Heart left ventricle (tissue), 16 donors: ENCODE results near the gene CYB5R2. TPM values are rescaled to one million over a fixed set of nuclear protein-coding genes. Genes with fewer than 3 reads are reported as not detected.
A peak's percentile ranks its signal among the peaks of the same experiment; 100 is the strongest.

ENCODE experiments used
- ATAC-seq, 4 donors: fragments of 200-7000 bp; cut with Tn5 transposase; one replicate each; pipeline ENCODE4 v1.9.1; 2020 to 2022; ENCODE audit warnings: moderate library complexity in 4 of 4, mild to moderate bottlenecking in 3 of 4, moderate number of reproducible peaks in 1 of 4
- DNase-seq, 5 donors: peaks; one replicate each; pipeline ENCODE4 v3.0.0-alpha.2; 2020
- H3K27ac ChIP-seq, 12 donors: fragments of 200-600 bp; sonication (generic) in 4 of 12; one replicate each; pipeline versions ENCODE4 v1.5.0 to v1.8.0; 2016 to 2022; ENCODE audit warnings: mild to moderate bottlenecking in 2 of 12
- H3K27me3 ChIP-seq, 9 donors: fragments of 200-600 bp; sonication (generic) in 2 of 9; one replicate each; pipeline versions ENCODE4 v1.5.1 to v1.8.0; 2016 to 2022; ENCODE audit warnings: mild to moderate bottlenecking in 3 of 9
- H3K36me3 ChIP-seq, 9 donors: fragments of 200-600 bp; sonication (generic) in 2 of 9; one replicate each; pipeline versions ENCODE4 v1.5.0 to v1.8.0; 2018 to 2022; ENCODE audit warnings: mild to moderate bottlenecking in 2 of 9
- H3K4me1 ChIP-seq, 12 donors: fragments of 200-600 bp; sonication (generic) in 4 of 12; one replicate each; pipeline versions ENCODE4 v1.5.0 to v1.8.0; 2016 to 2022; ENCODE audit warnings: mild to moderate bottlenecking in 3 of 12
- H3K4me3 ChIP-seq, 12 donors: fragments of 200-600 bp; sonication (generic) in 4 of 12; one replicate each; pipeline versions ENCODE4 v1.5.0 to v1.8.0; 2017 to 2022; ENCODE audit warnings: mild to moderate bottlenecking in 9 of 12, moderate library complexity in 4 of 12
- H3K9me3 ChIP-seq, 12 donors: fragments of 200-600 bp; sonication (generic) in 4 of 12; one replicate each; pipeline versions ENCODE4 v1.5.0 to v1.8.0; 2016 to 2022; ENCODE audit warnings: mild to moderate bottlenecking in 1 of 12
- CTCF ChIP-seq, 12 donors: fragments of 200-600 bp; sonication (generic) in 4 of 12; IDR thresholded peaks; one replicate each; pipeline versions ENCODE4 v1.5.0 to v1.8.0; 2018 to 2022; ENCODE audit warnings: antibody characterized with exemption in 12 of 12, mild to moderate bottlenecking in 5 of 12
- POLR2A ChIP-seq, 2 donors: fragments of 450-650 bp; IDR thresholded peaks; one replicate each; pipeline ENCODE4 v1.6.1; 2017; ENCODE audit warnings: antibody characterized with exemption in 2 of 2, mild to moderate bottlenecking in 2 of 2, moderate library complexity in 2 of 2
- WGBS, 4 donors: extraction: QIAGEN DNeasy Blood & Tissue Kit in 2 of 4; methylation state at CpG; one replicate each; pipeline versions ENCODE4 v1.1.5 to v1.1.7; 2013 to 2018; 5-methylcytosine and 5-hydroxymethylcytosine counted together
- intact Hi-C, 10 donors: fragments of 100-400 bp; cut with DNase I; formaldehyde crosslinking; loops; one replicate each; pipeline versions ENCODE4 v1.11.1 to v1.14.2; 2022
- polyA plus RNA-seq, 2 donors: library from polyadenylated mRNA; stranded (reverse); fragments of 200-250 nt; gene quantifications; one replicate each; pipeline ENCODE4 v1.2.3, GENCODE V29; 2013
- total RNA-seq, 9 donors: library from RNA; depleted of rRNA in 2 of 9; stranded (reverse); fragments of >200 nt in 2 of 9; fragmentation: NEBNext Ultra II Directional in 3 of 9; extraction: Animal tissue kit (Norgen Biotek cat#: 25700) in 3 of 9; gene quantifications; one replicate each; pipeline versions ENCODE4 v1.1.0 to v1.2.4, GENCODE V29; 2016 to 2023
- donor health status: ischemic (EF 13 %, LVEDD 7.1; RV severe dilation, severe dysfunction).
- donor health status: healthy with polysubstance abuse.
- donor health status: DM: no; HTN: yes; CAD: no.
- donor health status: DM: no; HTN: no; CAD: no.
- donor health status: ischemic (EF 25% LVEDD 6.9; RV normal size, moderate dysfunction).
- donor health status: ischemic (EF 25% LVEDD 5.7; RV mildly dilated, moderate dysfunction).
- donor health status: healthy.
- donor health status: DM: yes; HTN: yes; CAD: no.
- donor health status: ischemic (EF 35%, LVEDD 5.7; RV mildly dilated, moderate dysfunction).
- donor health status: nonischemic (EF 11% LVEDD 7.7; RV severe dilation, severe dysfunction).
- donor health status: DM: yes; HTN: yes; CAD: no.
- donor health status: PGD.
- donor health status: ischemic (EF 29% LVEDD 5.4; RV normal size, mild dysfunction).
- donor health status: nonischemic (EF 23%, LVEDD 6.1; RV moderate dilation, normal function).

The CYB5R2 gene
- total and polyA plus RNA-seq, 11 donors = 0.65 to 4.9 (median 1.3) TPM

- Histone ChIP-seq H3K9me3 (no peaks in the 10 kb centered on the region), H3K36me3 (no peaks in the 10 kb centered on the region), H3K27me3 (peaks cover 0 to 24% (median 6%) of the 10 kb centered on the region in 9 donors), H3K27ac (no peak overlapping the region), H3K4me1 (no peaks in the 10 kb centered on the region), H3K4me3 (no peak overlapping the region)
- intact Hi-C loops = loop anchor here in 6 of 10 donors (5.0 to 10.0 kb wide), 3 partner anchors 116 to 596 kb away; no protein-coding TSS in a partner anchor
- TF ChIP-seq POLR2A (IDR thresholded peaks at IDR 0.05) (no peak), CTCF (IDR thresholded peaks at IDR 0.05) (peak in 1 of 12 donors; percentile 8)
- 43 to 79% (median 69%) methylated on average over 6 of the region's 6 CpGs for WGBS, 4 donors
- DNase-seq (no peak), ATAC-seq (no peak)
Measured at GRCh38 chr11:7690648-7691047, 17.3 kb upstream of the CYB5R2 start.

DNA sequence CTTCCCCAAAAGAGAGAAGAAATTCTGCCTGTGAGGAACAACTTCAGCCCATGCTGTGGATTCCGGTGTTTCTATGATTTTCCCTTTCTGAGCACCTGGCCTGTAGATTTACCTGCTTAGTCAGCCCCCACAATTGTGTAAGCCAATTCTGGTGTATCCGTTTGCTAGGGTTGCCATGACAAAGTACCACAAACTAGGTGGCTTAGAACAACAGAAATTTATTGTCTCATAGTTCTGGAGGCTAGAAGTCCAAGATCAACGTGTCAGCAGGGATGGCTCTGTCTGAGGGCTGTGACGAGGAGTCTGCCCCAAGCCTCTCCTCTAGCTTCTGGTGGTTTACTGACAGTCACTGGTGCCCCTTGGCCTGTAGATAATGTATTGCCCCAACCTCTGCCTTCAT is 15.9 kb upstream of the CYB5R2 start:
- ATAC-seq (no peak), DNase-seq (no peak)
- Histone ChIP-seq H3K36me3 (no peaks in the 10 kb centered on the region), H3K4me3 (no peak overlapping the region), H3K27me3 (peaks cover 0 to 25% (median 5%) of the 10 kb centered on the region in 9 donors), H3K4me1 (no peaks in the 10 kb centered on the region), H3K27ac (no peak overlapping the region), H3K9me3 (no peaks in the 10 kb centered on the region)
- intact Hi-C loops = loop anchor here in 3 of 10 donors (5.0 kb wide), 2 partner anchors 117 to 592 kb away; no protein-coding TSS in a partner anchor
- TF ChIP-seq CTCF (IDR thresholded peaks at IDR 0.05) (no peak), POLR2A (IDR thresholded peaks at IDR 0.05) (no peak)
- 43 to 88% (median 65%) methylated on average over 4 of the region's 4 CpGs for WGBS, 4 donors

GRCh38 chr11:7688238-7688826 is 15.0 kb upstream of the CYB5R2 start:
- no peaks in the 10 kb centered on the region for H3K4me1 ChIP-seq
- DNase-seq (no peak), ATAC-seq (peak in 1 of 4 donors; percentile 36)
- no peaks in the 10 kb centered on the region for H3K36me3 ChIP-seq
- intact Hi-C loops = loop anchor here in 4 of 10 donors (1.0 to 5.0 kb wide), 3 partner anchors 116 to 591 kb away; no protein-coding TSS in a partner anchor
- no peak overlapping the region for H3K4me3 ChIP-seq
- TF ChIP-seq POLR2A (IDR thresholded peaks at IDR 0.05) (no peak), CTCF (IDR thresholded peaks at IDR 0.05) (peak; percentile 62 to 79 (median 72))
- peaks cover 0 to 20% (median 0%) of the 10 kb centered on the region in 9 donors for H3K27me3 ChIP-seq
- 20 to 31% (median 28%) methylated on average over 4 of the region's 4 CpGs for WGBS, 4 donors
- H3K9me3 ChIP-seq = no peaks in the 10 kb centered on the region
- no peak overlapping the region for H3K27ac ChIP-seq

GRCh38 chr11:7687386-7687785 is 14.1 kb upstream of the CYB5R2 start:
- DNase-seq = no peak
- ATAC-seq = no peak
- TF ChIP-seq POLR2A (IDR thresholded peaks at IDR 0.05) = no peak
- intact Hi-C loops = loop anchor here in 3 of 10 donors (5.0 kb wide), 2 partner anchors 115 to 590 kb away; no protein-coding TSS in a partner anchor
- Histone ChIP-seq H3K4me1 (no peaks in the 10 kb centered on the region), H3K36me3 (no peaks in the 10 kb centered on the region), H3K4me3 (no peak overlapping the region), H3K27me3 (peaks cover 0 to 10% (median 0%) of the 10 kb centered on the region in 9 donors), H3K9me3 (no peaks in the 10 kb centered on the region), H3K27ac (no peak overlapping the region)
- 93 to 97% (median 96%) methylated on average over 1 of the region's 1 CpG for WGBS, 4 donors
